Measurements from ENCODE around the gene MPRIP.

Gene MPRIP

DNA sequence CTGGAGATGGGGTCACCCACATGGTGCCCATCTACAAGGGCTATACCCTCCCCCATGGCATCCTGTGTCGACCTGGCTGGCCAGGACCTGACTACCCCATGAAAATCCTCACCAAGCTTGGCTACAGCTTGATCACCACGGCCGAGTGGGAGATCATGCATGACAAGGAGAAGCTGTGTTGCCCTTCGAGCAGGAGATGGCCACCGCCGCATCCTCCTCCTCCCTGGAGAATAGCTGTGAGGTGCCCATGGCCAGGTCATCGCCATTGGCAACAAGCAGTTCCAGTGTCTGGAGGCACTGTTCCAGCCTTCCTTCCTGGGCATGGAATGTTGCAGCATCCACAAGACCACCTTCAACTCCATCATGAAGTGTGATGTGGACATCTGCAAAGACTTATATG, 200.0 kb downstream of the MPRIP start:
- no peak for DNase-seq
